ENCODE data around the gene CXCL8. TPM values are rescaled to one million over a fixed set of nuclear protein-coding genes. Genes with fewer than 3 reads are reported as not detected.

CXCL8 gene
- total RNA-seq, 1 donor from 2014 or later = 0.27 TPM

DNA sequence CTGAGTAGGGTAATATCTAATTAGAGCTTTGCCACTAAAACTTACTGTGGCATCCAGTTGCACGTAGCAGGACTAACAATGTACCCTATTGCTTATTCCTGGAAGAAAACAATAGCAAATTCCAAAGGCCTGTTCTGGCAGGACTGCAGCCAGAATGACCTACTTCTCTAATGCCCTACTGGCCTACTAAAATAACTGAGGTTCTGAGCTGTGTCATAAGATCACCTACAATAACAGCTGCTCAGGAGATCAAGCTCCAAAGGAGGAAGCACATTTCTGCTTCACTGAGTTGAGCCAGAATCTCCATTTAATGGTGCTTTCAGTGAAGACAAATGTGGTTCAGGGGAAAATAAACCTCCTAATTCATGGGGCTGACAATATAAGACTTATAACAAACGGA lies 42.2 kb upstream of the CXCL8 start:
- DNase-seq (ENCODE audit: low spot score) = no peak
- Mint-ChIP-seq H3K27ac (ENCODE audit: unreplicated experiment) (no peak overlapping the region), H3K27me3 (ENCODE audit: low read depth) (no peaks in the 10 kb centered on the region), H3K36me3 (ENCODE audit: low read depth) (no peaks in the 10 kb centered on the region), H3K4me1 (ENCODE audit: low read depth) (peaks cover 20% of the 10 kb centered on the region), H3K9me3 (ENCODE audit: low read depth) (no peaks in the 10 kb centered on the region), H3K4me3 (ENCODE audit: unreplicated experiment) (no peak overlapping the region)
- TF ChIP-seq, protein P1, sequence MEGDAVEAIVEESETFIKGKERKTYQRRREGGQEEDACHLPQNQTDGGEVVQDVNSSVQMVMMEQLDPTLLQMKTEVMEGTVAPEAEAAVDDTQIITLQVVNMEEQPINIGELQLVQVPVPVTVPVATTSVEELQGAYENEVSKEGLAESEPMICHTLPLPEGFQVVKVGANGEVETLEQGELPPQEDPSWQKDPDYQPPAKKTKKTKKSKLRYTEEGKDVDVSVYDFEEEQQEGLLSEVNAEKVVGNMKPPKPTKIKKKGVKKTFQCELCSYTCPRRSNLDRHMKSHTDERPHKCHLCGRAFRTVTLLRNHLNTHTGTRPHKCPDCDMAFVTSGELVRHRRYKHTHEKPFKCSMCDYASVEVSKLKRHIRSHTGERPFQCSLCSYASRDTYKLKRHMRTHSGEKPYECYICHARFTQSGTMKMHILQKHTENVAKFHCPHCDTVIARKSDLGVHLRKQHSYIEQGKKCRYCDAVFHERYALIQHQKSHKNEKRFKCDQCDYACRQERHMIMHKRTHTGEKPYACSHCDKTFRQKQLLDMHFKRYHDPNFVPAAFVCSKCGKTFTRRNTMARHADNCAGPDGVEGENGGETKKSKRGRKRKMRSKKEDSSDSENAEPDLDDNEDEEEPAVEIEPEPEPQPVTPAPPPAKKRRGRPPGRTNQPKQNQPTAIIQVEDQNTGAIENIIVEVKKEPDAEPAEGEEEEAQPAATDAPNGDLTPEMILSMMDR (IDR thresholded peaks at IDR 0.05) = no peak

DNA sequence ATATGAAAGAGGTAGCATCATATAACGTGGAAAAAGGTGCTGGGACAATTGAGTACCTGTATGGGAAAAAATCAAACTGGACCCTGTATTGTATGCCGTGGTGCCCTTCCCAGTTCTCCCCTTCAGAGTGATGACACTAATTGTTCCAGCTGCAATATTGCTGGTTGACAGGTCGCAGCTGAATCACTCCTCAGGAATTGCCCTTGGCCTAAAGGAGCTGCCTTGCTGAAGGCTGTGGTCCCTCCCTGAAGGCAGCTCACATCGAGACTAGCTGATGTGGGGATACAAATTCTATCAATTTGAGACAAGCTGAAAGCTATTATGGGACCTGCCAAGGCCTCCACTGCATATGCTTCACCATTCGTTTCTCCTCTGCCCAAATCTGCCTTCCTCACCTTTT lies 39.3 kb upstream of the CXCL8 start:
- TF ChIP-seq, protein P1 (IDR thresholded peaks at IDR 0.05) = no peak
- Mint-ChIP-seq H3K27ac (ENCODE audit: unreplicated experiment) (no peak overlapping the region), H3K9me3 (ENCODE audit: low read depth) (no peaks in the 10 kb centered on the region), H3K27me3 (ENCODE audit: low read depth) (no peaks in the 10 kb centered on the region), H3K36me3 (ENCODE audit: low read depth) (no peaks in the 10 kb centered on the region), H3K4me3 (ENCODE audit: unreplicated experiment) (no peak overlapping the region), H3K4me1 (ENCODE audit: low read depth) (peaks cover 47% of the 10 kb centered on the region)
- DNase-seq (ENCODE audit: low spot score) = no peak

DNA sequence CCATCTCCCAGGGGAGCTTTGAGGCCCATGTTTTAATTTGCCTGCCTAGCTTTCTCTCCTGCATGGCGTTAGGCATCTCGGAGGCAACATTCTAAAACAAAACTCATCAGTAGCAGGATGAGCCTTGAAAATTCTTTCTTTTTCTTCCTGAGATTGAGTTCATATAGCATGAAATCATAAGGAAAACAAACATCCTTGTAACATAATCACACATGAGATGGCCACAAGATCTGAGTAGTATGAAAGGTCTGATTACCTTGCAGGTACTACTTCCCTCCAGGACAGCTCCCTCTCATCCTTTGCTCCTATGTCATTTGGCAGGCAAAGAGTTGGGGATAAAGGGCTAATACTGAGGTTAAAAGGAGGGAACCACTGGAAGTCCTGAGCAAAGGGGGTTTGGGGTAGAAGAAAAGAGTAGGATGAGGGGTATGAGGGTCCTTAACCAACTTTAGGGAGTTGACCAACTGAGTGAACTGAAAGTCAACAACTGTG lies 37.5 kb upstream of the CXCL8 start:
- Mint-ChIP-seq H3K27ac (ENCODE audit: unreplicated experiment) (no peak overlapping the region), H3K9me3 (ENCODE audit: low read depth) (no peaks in the 10 kb centered on the region), H3K4me1 (ENCODE audit: low read depth) (peaks cover 57% of the 10 kb centered on the region), H3K4me3 (ENCODE audit: unreplicated experiment) (no peak overlapping the region), H3K36me3 (ENCODE audit: low read depth) (no peaks in the 10 kb centered on the region), H3K27me3 (ENCODE audit: low read depth) (no peaks in the 10 kb centered on the region)
- TF ChIP-seq, protein P1 (IDR thresholded peaks at IDR 0.05) = no peak
- DNase-seq (ENCODE audit: low spot score) = no peak

DNA sequence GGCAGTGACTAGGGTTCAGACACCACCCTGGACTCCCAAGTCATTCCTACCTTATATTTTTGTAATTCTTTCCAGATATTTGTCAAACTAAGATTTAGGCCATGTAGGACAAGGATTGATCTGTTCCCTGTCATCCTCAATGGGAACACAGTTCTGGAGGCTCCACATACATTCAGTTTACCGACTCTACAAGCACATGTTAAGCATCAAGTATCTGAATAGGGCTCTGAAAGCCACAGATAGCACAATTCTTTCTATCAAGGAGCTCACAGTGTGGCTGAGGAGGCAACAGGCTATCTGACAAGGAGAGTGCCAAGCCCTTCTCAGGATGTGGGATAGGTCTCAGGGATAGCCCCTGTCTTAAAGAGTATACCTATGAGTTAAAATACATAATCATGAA lies 37.0 kb upstream of the CXCL8 start:
- peaks cover 57% of the 10 kb centered on the region for H3K4me1 Mint-ChIP-seq (ENCODE audit: low read depth)
- TF ChIP-seq, protein P1 (IDR thresholded peaks at IDR 0.05) = no peak
- no peaks in the 10 kb centered on the region for H3K36me3 Mint-ChIP-seq (ENCODE audit: low read depth)
- DNase-seq (ENCODE audit: low spot score) = no peak
- no peaks in the 10 kb centered on the region for H3K27me3 Mint-ChIP-seq (ENCODE audit: low read depth)
- peak overlapping the region; percentile 46 for H3K27ac Mint-ChIP-seq (ENCODE audit: unreplicated experiment)
- H3K9me3 Mint-ChIP-seq (ENCODE audit: low read depth) = no peaks in the 10 kb centered on the region
- no peak overlapping the region for H3K4me3 Mint-ChIP-seq (ENCODE audit: unreplicated experiment)

DNA sequence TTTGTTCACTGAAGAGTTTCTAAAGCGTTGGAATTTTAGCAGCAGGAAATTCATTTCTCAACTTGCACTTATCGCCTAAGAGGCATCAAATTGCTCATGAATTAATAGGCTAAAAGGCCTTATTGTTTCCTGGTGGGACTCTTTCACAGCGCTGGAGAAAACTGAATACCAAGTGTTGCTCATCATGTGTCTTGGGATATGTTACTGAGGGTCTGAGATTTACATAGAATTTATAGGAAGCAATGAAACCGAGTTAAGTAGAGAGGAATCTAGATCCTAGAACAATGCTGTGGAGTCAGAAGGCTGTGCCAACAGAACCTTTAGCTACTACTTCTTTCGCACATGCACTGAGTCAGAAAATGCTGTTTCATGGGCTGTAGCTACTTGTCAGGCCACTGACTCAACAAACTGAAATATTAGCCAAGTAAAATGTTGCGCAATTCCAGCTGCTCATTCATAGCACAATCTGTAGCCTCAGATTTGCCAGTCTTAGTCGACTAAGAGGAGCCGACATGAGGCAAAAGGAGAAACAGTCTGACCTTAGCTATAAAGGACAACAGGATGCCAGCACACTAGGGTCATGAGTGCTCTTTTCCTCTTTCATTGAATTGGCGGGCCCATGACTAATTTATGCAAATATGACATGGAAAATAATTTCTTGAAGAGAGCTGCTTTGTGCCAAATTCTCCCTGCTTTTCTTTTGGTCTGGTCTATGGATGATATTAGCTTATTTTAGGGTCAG lies 35.9 kb upstream of the CXCL8 start:
- H3K27ac Mint-ChIP-seq (ENCODE audit: unreplicated experiment) = peak overlapping the region; percentile 93
- DNase-seq (ENCODE audit: low spot score) = no peak

More for the DNA sequence above, 35.9 kb upstream of the CXCL8 start:
- Mint-ChIP-seq H3K27me3 (ENCODE audit: low read depth) (no peaks in the 10 kb centered on the region), H3K36me3 (ENCODE audit: low read depth) (no peaks in the 10 kb centered on the region), H3K4me3 (ENCODE audit: unreplicated experiment) (no peak overlapping the region), H3K9me3 (ENCODE audit: low read depth) (no peaks in the 10 kb centered on the region), H3K4me1 (ENCODE audit: low read depth) (peaks cover 58% of the 10 kb centered on the region)
- TF ChIP-seq, protein P1 (IDR thresholded peaks at IDR 0.05) = no peak

Data from chondrocyte (in vitro differentiated cells).